B cell (primary cell): ENCODE results near the gene KRTAP10-8. TPM values are rescaled to one million over a fixed set of nuclear protein-coding genes. Genes with fewer than 3 reads are reported as not detected.

Source experiments
- ATAC-seq: fragments of 200-7000 bp; cut with Tn5 transposase; one replicate; pipeline ENCODE4 v1.10.0; 2021; ENCODE audit warnings: low read depth, mild to moderate bottlenecking, moderate number of reproducible peaks, moderate library complexity
- CTCF ChIA-PET: fragments of 350-600 bp; sonication (Branson Sonifier 250); formaldehyde crosslinking; loops from one replicate; lab custom pipeline; 2021; ENCODE audit warnings: antibody characterized with exemption, inconsistent platforms; lab: Charles Lee
- POLR2A ChIA-PET: fragments of 350-600 bp; sonication (Branson Sonifier 250); formaldehyde crosslinking; loops from one replicate; lab custom pipeline; 2021; ENCODE audit warnings: antibody characterized with exemption; lab: Charles Lee
- DNase-seq: peaks from one replicate; pipeline ENCODE4 v3.0.0; 2013
- H2AFZ ChIP-seq: 2 replicates; pipeline ENCODE4 v1.6.1; 2012; ENCODE audit warnings: mild to moderate bottlenecking, low read depth, low read length; ENCODE audit not compliant: insufficient read depth, poor library complexity, severe bottlenecking
- H3K27ac ChIP-seq, 2 donors: 1 replicate in 1 of 2; 2 replicates in 1 of 2; pipeline ENCODE4 v1.5.1; 2012 to 2013; ENCODE audit warnings: low read length in 2 of 2, mild to moderate bottlenecking in 2 of 2, moderate library complexity in 1 of 2
- H3K27me3 ChIP-seq, 4 experiments: fragments of 200-600 bp in 1 of 4; sonication (generic) in 1 of 4; replicated peaks in 1 of 4; 1 replicate in 2 of 4; 2 replicates in 2 of 4; pipeline versions ENCODE4 v1.6.1 to v1.7.0; 2013 to 2016; ENCODE audit warnings: low read length in 3 of 4, mild to moderate bottlenecking in 2 of 4, mixed read lengths in 1 of 4, moderate library complexity in 1 of 4; ENCODE audit not compliant: insufficient read depth in 4 of 4, control insufficient read depth in 3 of 4; ENCODE audit errors: control extremely low read depth in 1 of 4
- H3K36me3 ChIP-seq, 2 experiments: replicated peaks in 1 of 2; 1 replicate in 1 of 2; 2 replicates in 1 of 2; pipeline versions ENCODE4 v1.6.1 to v1.7.1; 2013; ENCODE audit warnings: low read length in 1 of 2; ENCODE audit not compliant: insufficient read depth in 2 of 2, control insufficient read depth in 1 of 2; ENCODE audit errors: control extremely low read depth in 1 of 2, extremely low read depth in 1 of 2
- H3K4me1 ChIP-seq, 2 donors: fragments of 200-600 bp in 1 of 2; sonication (generic) in 1 of 2; 1 replicate in 1 of 2; 2 replicates in 1 of 2; pipeline versions ENCODE4 v1.5.1 to v1.6.1; 2013 to 2017; ENCODE audit warnings: low read length in 2 of 2; ENCODE audit not compliant: control insufficient read depth in 2 of 2, insufficient read depth in 2 of 2
- H3K4me2 ChIP-seq: replicated peaks from 2 replicates; pipeline ENCODE3; 2012; ENCODE audit warnings: mild to moderate bottlenecking, low read depth, low read length; ENCODE audit not compliant: poor library complexity, severe bottlenecking
- H3K4me3 ChIP-seq, 5 experiments: fragments of 200-600 bp in 1 of 5; sonication (generic) in 1 of 5; 1 replicate in 3 of 5; 2 replicates in 2 of 5; pipeline versions ENCODE4 v1.5.1 to v1.7.0; 2011 to 2016; ENCODE audit warnings: low read length in 4 of 5, mild to moderate bottlenecking in 4 of 5, low read depth in 2 of 5, control low read depth in 1 of 5, moderate library complexity in 1 of 5; ENCODE audit not compliant: insufficient read depth in 1 of 5; ENCODE audit errors: control extremely low read depth in 1 of 5, extremely low read depth in 1 of 5
- H3K79me2 ChIP-seq: fragments of 200-600 bp; sonication (generic); one replicate; pipeline ENCODE4 v1.6.0; 2016; ENCODE audit warnings: low read length; ENCODE audit not compliant: control insufficient read depth, insufficient read depth
- H3K9ac ChIP-seq: fragments of 200-600 bp; sonication (generic); 2 replicates; pipeline ENCODE4 v1.6.1; 2017; ENCODE audit warnings: mild to moderate bottlenecking, low read length, moderate library complexity
- H3K9me3 ChIP-seq, 3 donors: one replicate each; pipeline versions ENCODE4 v1.6.1 to v1.7.1; 2013; ENCODE audit warnings: low read length in 2 of 3; ENCODE audit not compliant: control insufficient read depth in 2 of 3, insufficient read depth in 1 of 3; ENCODE audit errors: control extremely low read depth in 1 of 3
- H4K20me1 ChIP-seq: 2 replicates; pipeline ENCODE4 v1.6.0; 2012; ENCODE audit warnings: mild to moderate bottlenecking, low read length; ENCODE audit not compliant: insufficient read depth, control insufficient read depth, poor library complexity, severe bottlenecking
- H3K27ac Mint-ChIP-seq: one replicate; pipeline ENCODE4 v1.8.0; 2021; ENCODE audit warnings: mixed read lengths
- H3K27me3 Mint-ChIP-seq: one replicate; pipeline ENCODE4 v1.8.0; 2021; ENCODE audit warnings: mixed read lengths
- H3K4me1 Mint-ChIP-seq: one replicate; pipeline ENCODE4 v1.8.0; 2021; ENCODE audit warnings: mixed read lengths
- H3K4me3 Mint-ChIP-seq: one replicate; pipeline ENCODE4 v1.8.0; 2021; ENCODE audit warnings: mixed read lengths
- H3K9me3 Mint-ChIP-seq: one replicate; pipeline ENCODE4 v1.8.0; 2022; ENCODE audit warnings: mixed read lengths; ENCODE audit not compliant: insufficient read depth
- EZH2 ChIP-seq: IDR thresholded peaks from 2 replicates; pipeline ENCODE4 v1.6.1; 2012; ENCODE audit warnings: borderline replicate concordance, low read depth, mild to moderate bottlenecking, moderate library complexity, low read length; ENCODE audit not compliant: insufficient read depth, poor library complexity, severe bottlenecking
- WGBS: methylation state at CpG from one replicate; pipeline ENCODE4 v1.1.5; 2013; ENCODE audit warnings: missing lambda C conversion rate; ENCODE audit not compliant: insufficient coverage; 5-methylcytosine and 5-hydroxymethylcytosine counted together
- intact Hi-C: fragments of 100-400 bp; cut with micrococcal nuclease; formaldehyde crosslinking; loops from one replicate; pipeline ENCODE4 v1.10.0; 2022
- polyA plus RNA-seq: library from polyadenylated mRNA; depleted of rRNA; stranded (reverse); fragments of >200 nt; gene quantifications from 2 replicates; pipeline ENCODE4 v1.2.3, GENCODE V29; 2012
- total RNA-seq, 2 donors: library from RNA; stranded (reverse); fragments of 120-200 nt in 1 of 2; gene quantifications; 1 replicate in 1 of 2; 2 replicates in 1 of 2; pipeline versions ENCODE4 v1.2.3 to v1.2.4, GENCODE V29; 2013 to 2022
- TF ChIP-seq, protein P1 (sequence below): fragments of 200-600 bp; IDR thresholded peaks from one replicate; pipeline ENCODE4 v1.8.0; 2022; ENCODE audit warnings: antibody characterized with exemption, mild to moderate bottlenecking

The KRTAP10-8 gene
- total and polyA plus RNA-seq, 2 donors (not counting 1 experiment from before 2014, with no cell fraction given): not detected

DNA sequence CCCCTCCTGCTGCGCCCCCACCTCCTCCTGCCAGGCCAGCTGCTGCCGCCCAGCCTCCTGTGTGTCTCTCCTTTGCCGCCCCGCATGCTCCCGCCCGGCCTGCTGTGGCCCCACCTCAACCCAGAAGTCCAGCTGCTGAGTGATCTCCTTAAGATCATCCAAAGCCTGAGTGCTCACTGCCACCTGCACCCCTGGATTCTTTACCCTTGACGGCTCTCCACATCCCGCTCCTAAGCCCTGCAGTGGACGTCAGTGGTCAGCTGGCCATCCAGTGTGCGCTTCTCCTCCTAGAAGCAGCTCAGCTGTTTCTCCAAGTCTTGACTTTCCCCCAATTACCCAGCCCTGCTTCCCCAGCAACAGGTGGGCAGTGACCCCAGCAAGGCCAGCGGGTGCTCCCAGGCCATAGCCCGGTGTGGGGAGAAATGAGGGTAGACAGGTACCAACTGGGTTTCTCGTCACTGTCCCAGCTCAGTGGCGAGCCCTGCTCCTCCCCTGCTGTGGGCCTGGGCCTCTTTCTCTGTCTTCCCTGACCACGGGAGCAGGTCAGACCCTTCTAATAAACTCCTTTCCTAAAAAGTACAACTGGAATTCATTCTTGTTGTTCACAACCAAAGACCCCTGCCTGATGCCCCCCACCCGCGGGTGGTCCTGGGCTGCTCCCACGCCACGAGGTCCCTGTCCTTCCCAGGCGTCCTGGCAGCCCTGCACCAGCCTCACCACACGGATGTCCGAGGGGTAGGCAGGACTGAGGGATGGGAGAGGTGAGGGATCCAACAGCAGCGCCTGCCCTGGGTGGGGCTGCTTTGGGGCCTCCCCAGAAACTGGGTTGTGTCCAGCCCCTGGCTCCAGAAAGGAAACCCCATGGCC, 10.1 kb upstream of the KRTAP10-8 start:
- 86% methylated on average over 19 of the region's 23 CpGs for WGBS
- no peaks in the 10 kb centered on the region for H3K36me3 ChIP-seq
- no peak overlapping the region for H3K4me3 Mint-ChIP-seq
- intact Hi-C loops: no loop called here
- H3K9ac ChIP-seq: no peak overlapping the region
- peaks cover 0 to 13% (median 3%) of the 10 kb centered on the region in 4 experiments for H3K27me3 ChIP-seq
- H3K4me3 ChIP-seq: no peak overlapping the region
- no peak for ATAC-seq
- H3K9me3 Mint-ChIP-seq: peaks cover 9% of the 10 kb centered on the region
- H4K20me1 ChIP-seq: no peaks in the 10 kb centered on the region
- H3K27ac ChIP-seq: no peak overlapping the region
- H3K4me2 ChIP-seq: no peak overlapping the region
- no peak overlapping the region for H3K27ac Mint-ChIP-seq
- DNase-seq: no peak
- no peak overlapping the region for H2AFZ ChIP-seq
- POLR2A ChIA-PET: no interaction called here
- H3K9me3 ChIP-seq: peaks cover 0 to 19% (median 3%) of the 10 kb centered on the region in 3 donors
- CTCF ChIA-PET: no interaction called here
- no peak for TF ChIP-seq EZH2
- TF ChIP-seq, protein P1, sequence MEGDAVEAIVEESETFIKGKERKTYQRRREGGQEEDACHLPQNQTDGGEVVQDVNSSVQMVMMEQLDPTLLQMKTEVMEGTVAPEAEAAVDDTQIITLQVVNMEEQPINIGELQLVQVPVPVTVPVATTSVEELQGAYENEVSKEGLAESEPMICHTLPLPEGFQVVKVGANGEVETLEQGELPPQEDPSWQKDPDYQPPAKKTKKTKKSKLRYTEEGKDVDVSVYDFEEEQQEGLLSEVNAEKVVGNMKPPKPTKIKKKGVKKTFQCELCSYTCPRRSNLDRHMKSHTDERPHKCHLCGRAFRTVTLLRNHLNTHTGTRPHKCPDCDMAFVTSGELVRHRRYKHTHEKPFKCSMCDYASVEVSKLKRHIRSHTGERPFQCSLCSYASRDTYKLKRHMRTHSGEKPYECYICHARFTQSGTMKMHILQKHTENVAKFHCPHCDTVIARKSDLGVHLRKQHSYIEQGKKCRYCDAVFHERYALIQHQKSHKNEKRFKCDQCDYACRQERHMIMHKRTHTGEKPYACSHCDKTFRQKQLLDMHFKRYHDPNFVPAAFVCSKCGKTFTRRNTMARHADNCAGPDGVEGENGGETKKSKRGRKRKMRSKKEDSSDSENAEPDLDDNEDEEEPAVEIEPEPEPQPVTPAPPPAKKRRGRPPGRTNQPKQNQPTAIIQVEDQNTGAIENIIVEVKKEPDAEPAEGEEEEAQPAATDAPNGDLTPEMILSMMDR: no peak
- no peaks in the 10 kb centered on the region for H3K79me2 ChIP-seq
- peaks cover 43% of the 10 kb centered on the region for H3K27me3 Mint-ChIP-seq
- H3K4me1 ChIP-seq: no peaks in the 10 kb centered on the region
- H3K4me1 Mint-ChIP-seq: no peaks in the 10 kb centered on the region

DNA sequence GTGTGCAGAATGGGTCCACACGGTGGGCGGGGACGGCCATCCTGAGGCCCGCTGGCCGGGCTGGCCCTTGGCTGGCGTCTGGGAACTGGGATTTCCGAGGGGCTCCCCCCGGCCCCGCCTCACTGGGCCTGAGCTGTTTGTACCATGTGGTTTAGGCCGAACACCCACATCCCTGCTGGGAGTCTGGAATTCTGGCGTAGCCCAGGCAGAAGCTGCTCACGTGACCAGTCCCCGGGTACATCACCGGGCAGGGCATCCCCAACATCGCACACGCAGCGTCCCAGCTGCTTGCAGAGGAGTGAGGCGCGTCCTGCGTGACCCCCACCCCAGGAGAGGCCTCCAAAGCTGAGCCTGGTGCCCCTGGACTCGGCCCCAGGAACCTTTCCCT, 9.4 kb upstream of the KRTAP10-8 start:
- no peak for ATAC-seq
- Mint-ChIP-seq H3K27me3 (peaks cover 47% of the 10 kb centered on the region), H3K4me3 (no peak overlapping the region), H3K4me1 (no peaks in the 10 kb centered on the region), H3K9me3 (peaks cover 9% of the 10 kb centered on the region), H3K27ac (no peak overlapping the region)
- no peak overlapping the region for H3K4me2 ChIP-seq
- H3K36me3 ChIP-seq: no peaks in the 10 kb centered on the region
- H3K4me3 ChIP-seq: no peak overlapping the region
- ChIA-PET POLR2A (no interaction called here), CTCF (no interaction called here)
- no peak overlapping the region for H2AFZ ChIP-seq
- WGBS: 84% methylated on average over 20 of the region's 21 CpGs
- no peaks in the 10 kb centered on the region for H3K4me1 ChIP-seq
- peaks cover 0 to 19% (median 3%) of the 10 kb centered on the region in 3 donors for H3K9me3 ChIP-seq
- no peak for DNase-seq
- TF ChIP-seq, protein P1: no peak
- TF ChIP-seq EZH2: no peak
- H3K27me3 ChIP-seq: peaks cover 0 to 13% (median 3%) of the 10 kb centered on the region in 4 experiments
- H3K9ac ChIP-seq: no peak overlapping the region
- no peaks in the 10 kb centered on the region for H3K79me2 ChIP-seq
- no peak overlapping the region for H3K27ac ChIP-seq
- H4K20me1 ChIP-seq: no peaks in the 10 kb centered on the region
- intact Hi-C loops: no loop called here
